GM18505 (cell line): ENCODE data around the gene CENPE.

Experiments
- ATAC-seq: cut with Tn5 transposase; IDR thresholded peaks from one replicate; pipeline ENCODE4 v1.9.1; 2021; ENCODE audit not compliant: unreplicated experiment
- POLR2A ChIP-seq: IDR thresholded peaks from 4 replicates; pipeline ENCODE4 v1.6.1; 2011; ENCODE audit warnings: borderline replicate concordance; ENCODE audit not compliant: insufficient read depth, insufficient read length; ENCODE audit errors: extremely low read depth

Gene CENPE

DNA sequence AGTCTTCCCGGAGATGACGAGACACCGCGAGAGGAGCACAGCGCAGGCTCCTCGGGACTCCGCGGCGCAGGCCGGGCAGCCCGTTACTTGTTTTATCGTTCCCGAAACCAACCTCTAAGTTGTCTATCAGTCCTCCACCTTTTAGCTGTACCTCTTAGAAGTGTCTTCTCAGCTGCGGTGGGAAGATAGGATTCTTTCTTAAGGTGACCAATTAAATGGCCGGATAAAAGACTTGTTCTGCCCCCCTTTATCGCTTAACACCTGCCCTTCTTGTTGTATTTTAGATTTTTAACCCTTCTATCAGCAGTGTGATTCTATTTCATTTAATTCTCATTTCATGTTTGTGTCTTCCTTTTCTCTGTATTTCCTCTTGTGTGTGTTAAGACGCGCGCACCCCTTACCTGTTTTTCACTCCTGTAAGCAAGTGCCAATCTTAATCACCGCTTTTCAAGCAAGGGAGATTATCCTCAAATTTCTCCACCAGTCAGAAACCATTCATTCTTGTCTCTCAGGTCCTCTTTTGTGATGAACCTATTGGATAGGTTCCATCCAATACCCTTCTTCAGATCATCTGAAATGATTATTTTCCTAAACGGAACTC, 121.3 kb downstream of the CENPE start, which contains the start of gene SLC9B2:
SLC9B2 (minus strand) TSS at position 15 of the 601 bp plus-strand sequence. CDS start 9,211 bp downstream, outside the sequence.
- peak; percentile 44 for ATAC-seq
- no peak for TF ChIP-seq POLR2A

DNA sequence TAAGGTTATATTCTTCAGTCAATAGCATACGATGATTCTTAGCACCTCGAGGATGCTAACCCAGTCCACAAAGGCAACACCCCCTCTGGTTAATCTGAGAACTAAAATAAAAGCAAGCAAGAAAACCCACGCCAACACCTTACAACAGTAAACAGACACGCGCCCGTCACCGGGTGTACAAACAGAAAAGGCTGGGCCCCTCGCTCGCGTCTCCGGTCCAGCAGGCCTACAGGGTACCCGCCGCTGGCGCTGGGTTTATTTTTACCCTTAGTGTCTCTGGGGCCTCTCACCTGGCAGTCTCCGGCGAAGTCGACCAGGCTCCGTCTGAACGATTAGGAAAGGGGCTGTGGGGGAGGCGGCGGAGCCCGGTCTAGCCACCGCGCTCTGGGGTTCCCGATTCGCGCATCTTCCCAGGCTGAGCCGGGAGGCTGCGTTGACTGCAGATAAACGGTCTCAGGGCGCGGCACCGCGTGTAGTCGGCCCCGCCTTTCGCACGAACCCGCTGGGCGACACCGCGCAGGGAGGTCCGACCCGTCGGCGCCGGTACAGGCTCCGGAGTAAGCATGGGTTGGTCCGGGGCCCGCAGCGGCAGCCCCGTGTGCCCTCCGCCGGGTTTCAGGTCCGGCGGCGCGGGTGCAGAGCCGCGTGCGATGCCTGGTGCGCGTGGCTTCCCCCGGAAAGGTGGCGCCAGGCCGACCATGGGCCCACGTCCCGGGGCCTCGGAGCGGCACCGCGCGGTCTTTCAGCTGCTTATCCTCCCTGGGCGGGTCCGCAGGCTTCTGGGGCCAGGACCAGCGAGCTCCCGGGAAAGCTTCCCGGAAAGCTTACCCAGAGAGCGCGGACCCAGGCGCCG, 122.0 kb downstream of the CENPE start:
- peak; percentile 47 for ATAC-seq
- TF ChIP-seq POLR2A = peak; percentile 56

DNA sequence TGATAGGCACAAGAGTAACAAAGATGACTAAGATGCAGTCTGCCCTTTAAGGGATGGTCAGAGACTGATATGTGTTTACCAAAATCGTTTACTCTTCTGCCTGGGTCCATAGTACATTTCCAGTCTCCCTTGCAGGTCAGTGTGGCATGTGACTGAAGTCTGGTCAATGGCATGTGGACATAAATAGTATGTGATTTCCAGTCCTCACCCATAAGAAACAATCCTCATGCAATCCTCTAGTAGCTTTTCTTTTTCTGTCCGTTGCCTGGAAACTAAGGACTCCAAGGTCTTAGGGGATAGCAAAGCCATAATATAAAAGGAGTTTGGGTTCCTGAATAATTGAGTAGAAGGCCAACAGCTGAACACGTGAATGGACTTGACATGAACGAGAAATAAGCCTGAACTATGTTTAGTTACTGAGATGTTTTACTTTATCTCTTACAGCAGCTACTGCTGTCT, 122.7 kb downstream of the CENPE start:
- TF ChIP-seq POLR2A = no peak
- no peak for ATAC-seq

DNA sequence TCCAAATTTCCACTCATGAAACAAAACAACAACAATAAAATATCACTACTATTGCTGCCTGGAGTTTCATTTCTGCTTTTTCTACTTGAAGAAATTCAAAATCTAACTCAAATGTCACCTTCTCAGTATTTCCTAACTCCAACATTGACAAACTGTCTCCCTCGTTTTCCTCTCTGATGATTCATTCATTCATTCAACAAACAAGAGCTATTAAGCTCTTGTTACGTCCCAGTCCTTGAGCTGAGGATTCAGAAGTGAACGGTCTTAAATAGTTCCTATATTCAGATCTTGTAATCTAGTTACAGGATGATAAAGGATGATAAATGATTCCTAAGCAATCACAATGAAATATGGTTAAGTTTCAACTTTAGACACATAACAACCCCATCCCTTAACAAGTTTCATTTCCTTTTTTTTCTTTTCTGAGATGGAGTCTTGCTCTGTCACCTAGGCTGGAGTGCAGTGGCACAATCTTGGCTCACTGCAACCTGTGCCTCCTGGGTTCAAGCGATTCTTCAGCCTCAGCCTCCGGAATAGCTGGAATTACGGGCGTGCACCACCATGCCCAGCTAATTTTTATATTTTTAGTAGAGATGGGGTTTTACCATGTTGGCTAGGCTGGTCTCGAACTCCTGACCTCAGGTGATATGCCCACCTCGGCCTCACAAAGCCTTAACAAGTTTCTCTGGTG, 123.3 kb downstream of the CENPE start:
- no peak for TF ChIP-seq POLR2A
- peak; percentile 36 for ATAC-seq

DNA sequence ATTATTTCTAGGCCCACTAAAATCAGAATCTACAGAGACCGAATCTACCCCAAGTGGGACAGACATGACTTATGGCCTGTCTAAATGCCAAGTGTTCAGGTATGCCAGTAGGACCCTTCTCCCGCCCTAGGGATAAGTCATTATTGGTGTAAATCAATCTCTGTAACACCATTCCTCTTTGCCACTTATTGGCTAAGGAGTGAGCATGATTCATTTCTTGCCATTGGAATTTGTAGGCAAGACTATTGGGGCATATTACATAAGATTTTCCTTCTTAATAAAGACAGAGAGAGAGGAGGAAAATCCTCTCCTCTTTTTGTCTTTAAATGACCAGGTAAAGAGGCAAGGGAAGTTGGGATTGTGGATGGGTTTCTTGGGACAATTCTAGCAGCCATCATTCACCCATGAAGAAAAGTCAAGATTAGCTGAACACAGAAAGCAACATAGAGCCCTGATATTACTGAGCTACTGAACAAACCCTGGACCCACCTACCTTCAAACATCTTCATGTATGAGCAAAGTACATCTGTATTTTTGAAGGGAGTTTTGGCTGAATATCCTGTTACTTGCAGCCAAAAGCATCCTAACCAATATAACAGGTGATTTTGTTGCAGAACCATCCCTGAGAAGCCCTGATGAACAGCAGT, 124.2 kb downstream of the CENPE start:
- no peak for TF ChIP-seq POLR2A
- no peak for ATAC-seq

DNA sequence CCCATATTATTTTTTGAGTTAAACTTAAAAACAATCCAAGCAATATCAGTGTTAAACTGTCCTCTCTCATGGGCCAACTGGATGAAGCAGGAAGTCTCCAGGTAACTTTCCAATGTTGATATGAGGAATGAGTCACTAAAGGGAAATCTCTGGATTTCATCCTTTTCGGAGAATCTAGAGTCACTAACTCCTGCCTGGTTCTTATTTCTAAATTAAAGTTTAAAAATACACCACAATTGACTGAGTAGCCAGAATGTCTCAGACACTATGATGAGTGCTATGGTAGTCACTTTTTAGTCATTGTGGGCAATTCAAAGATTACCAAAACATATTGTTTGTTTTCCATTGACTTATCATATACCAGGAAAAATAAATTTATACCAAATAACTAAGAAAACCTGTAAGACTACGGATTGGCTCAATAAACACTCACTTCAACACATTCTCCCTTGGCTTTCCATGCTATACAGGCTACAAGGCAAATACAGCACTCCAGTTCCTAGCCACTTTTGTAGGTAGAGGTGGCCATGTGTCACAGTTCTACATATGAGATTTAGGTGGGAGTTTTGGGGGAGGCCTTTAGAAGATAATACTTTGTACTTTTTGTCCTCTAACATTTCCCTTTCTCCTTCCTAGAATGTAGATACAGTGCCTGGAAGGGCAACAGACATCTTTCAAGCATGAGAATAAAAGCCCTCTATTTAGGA, 130.1 kb downstream of the CENPE start:
- ATAC-seq = no peak
- no peak for TF ChIP-seq POLR2A

DNA sequence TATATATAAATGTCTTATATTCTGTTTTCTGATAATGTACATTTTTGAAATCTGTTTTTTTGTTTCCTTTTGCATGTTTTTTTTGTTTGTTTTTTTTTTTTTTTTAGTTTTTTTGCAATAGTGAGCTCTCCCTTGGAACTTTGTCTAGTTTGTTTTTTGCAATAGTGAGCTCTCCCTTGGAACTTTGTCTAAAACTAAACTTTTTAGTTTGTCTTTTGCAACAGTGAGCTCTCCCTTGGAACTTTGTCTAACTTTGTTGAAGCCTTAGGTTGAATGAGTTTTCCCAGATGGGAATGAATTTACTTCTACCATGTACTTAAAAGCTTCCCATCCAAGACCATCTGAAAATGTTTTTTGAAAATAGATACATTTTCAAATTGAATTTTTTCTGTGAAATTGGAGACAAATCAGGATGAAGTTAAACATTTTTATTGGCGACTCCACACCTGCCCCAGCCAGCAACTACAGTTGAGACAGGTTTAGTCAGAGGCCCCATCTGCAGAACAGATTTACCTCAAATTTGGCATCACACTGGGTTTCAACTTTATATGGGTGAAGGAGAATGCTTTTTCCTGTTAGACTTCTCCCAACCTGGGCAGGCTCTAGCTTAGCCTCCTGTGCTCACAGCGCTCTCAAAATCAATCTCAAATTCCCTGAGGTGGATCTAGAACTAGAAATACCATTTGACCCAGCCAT, 137.5 kb downstream of the CENPE start:
- no peak for ATAC-seq
- no peak for TF ChIP-seq POLR2A
